Effector memory CD4-positive, alpha-beta T cell (primary cell): Measurements from ENCODE around the gene CLK2.
"Not testable (repeated sequence)": the region's sequence is repeated elsewhere in the genome, so short reads cannot be mapped to it uniquely, and the experiment has no call there.

Source experiments
- DNase-seq, 3 donors: peaks; one replicate each; pipeline ENCODE4 v3.0.0-alpha.2; 2020
- H3K27ac ChIP-seq: 2 replicates; pipeline ENCODE4 v1.7.0; 2013; ENCODE audit warnings: mild to moderate bottlenecking, low read length, moderate library complexity; ENCODE audit not compliant: insufficient read depth, poor library complexity, severe bottlenecking
- H3K27me3 ChIP-seq: replicated peaks from 2 replicates; pipeline ENCODE4 v1.7.0; 2013; ENCODE audit warnings: mild to moderate bottlenecking, low read length; ENCODE audit not compliant: insufficient read depth, control insufficient read depth, poor library complexity, severe bottlenecking
- H3K36me3 ChIP-seq: 2 replicates; pipeline ENCODE4 v1.7.0; 2013; ENCODE audit warnings: mild to moderate bottlenecking, low read length, moderate library complexity; ENCODE audit not compliant: control insufficient read depth, insufficient read depth
- H3K4me1 ChIP-seq: 2 replicates; pipeline ENCODE4 v1.7.0; 2013; ENCODE audit warnings: low read length, mild to moderate bottlenecking; ENCODE audit not compliant: control insufficient read depth, insufficient read depth, poor library complexity, severe bottlenecking
- H3K4me3 ChIP-seq: 2 replicates; pipeline ENCODE4 v1.7.0; 2013; ENCODE audit warnings: low read length, low read depth, mild to moderate bottlenecking; ENCODE audit not compliant: insufficient read depth, poor library complexity, severe bottlenecking
- H3K9me3 ChIP-seq: 2 replicates; pipeline ENCODE4 v1.7.0; 2013; ENCODE audit warnings: mild to moderate bottlenecking, low read length, moderate library complexity; ENCODE audit not compliant: control insufficient read depth

CLK2 gene

DNA sequence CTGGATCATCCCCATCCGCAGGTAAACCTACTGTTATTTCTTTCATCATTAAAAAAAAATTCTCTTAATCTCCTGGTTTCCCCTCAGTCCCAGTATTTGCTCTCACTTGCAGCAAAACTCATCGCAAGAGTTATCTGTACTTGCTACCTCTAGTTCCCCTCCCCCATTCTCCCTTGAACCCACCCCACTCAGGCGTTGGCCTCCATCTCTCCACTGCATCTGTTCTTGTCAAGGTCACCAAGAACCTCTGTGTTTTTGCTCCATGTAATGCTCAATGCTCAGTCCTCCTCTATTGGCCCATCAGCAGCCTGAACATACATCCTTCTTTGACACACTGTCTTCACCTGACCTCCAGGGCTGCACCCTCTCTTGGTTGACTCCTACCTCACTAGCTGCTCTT is 23.4 kb upstream of the CLK2 start:
- no peaks in the 10 kb centered on the region for H3K9me3 ChIP-seq
- H3K27ac ChIP-seq, result no peak overlapping the region
- peaks cover 8% of the 10 kb centered on the region for H3K27me3 ChIP-seq
- no peak overlapping the region for H3K4me3 ChIP-seq
- no peaks in the 10 kb centered on the region for H3K36me3 ChIP-seq
- no peak for DNase-seq
- H3K4me1 ChIP-seq, result peaks cover 5% of the 10 kb centered on the region

GRCh38 chr1:155295942-155296267 is 22.6 kb upstream of the CLK2 start:
- Histone ChIP-seq H3K9me3 (no peaks in the 10 kb centered on the region), H3K4me3 (no peak overlapping the region), H3K4me1 (peaks cover 5% of the 10 kb centered on the region), H3K27me3 (peaks cover 8% of the 10 kb centered on the region), H3K36me3 (no peaks in the 10 kb centered on the region), H3K27ac (no peak overlapping the region)
- DNase-seq, result no peak

GRCh38 chr1:155295183-155295941 is 22.1 kb upstream of the CLK2 start:
- no peak overlapping the region for H3K27ac ChIP-seq
- H3K4me3 ChIP-seq, result no peak overlapping the region
- no peaks in the 10 kb centered on the region for H3K36me3 ChIP-seq
- H3K27me3 ChIP-seq, result peaks cover 8% of the 10 kb centered on the region
- H3K4me1 ChIP-seq, result peaks cover 5% of the 10 kb centered on the region
- H3K9me3 ChIP-seq, result no peaks in the 10 kb centered on the region
- no peak for DNase-seq

GRCh38 chr1:155294520-155295182 is 21.3 kb upstream of the CLK2 start:
- peaks cover 5% of the 10 kb centered on the region for H3K4me1 ChIP-seq
- H3K27me3 ChIP-seq, result peaks cover 8% of the 10 kb centered on the region
- no peak overlapping the region for H3K27ac ChIP-seq
- no peaks in the 10 kb centered on the region for H3K9me3 ChIP-seq
- no peak for DNase-seq
- H3K4me3 ChIP-seq, result no peak overlapping the region
- no peaks in the 10 kb centered on the region for H3K36me3 ChIP-seq

DNA sequence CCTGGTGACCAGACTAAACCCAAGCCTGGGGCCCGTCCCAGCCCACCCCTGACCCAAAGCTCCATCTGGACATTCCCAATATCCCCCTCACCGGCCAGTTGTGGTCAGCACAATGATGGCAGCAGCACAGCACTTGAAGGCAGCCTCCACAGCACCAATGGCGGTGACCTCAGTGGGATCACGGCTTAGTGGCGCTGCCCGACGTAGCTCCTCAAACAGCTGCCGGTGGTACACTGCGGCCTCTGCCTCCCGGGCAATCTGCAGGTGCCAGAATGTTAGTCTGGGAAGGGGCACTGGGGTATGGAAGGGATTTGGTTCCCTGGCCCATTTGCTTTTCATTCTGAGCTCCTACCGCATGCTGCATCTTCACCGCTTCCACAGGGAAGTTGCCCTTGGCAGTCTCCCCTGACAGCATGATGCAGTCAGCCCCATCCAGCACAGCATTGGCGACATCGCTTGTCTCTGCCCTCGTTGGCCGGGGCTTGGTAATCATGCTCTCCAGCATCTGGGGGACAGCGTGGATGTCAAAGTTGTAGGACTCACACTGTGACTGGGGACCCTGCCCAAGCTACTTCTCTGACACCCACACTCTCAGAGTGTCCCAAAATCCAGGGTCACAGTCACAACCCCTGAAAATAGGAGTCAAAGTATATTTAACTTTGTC is 19.9 kb upstream of the CLK2 start:
- Histone ChIP-seq H3K9me3 (no peaks in the 10 kb centered on the region), H3K27me3 (peaks cover 8% of the 10 kb centered on the region)

GRCh38 chr1:155291006-155291405 is 17.7 kb upstream of the CLK2 start:
- H3K4me1 ChIP-seq, DNase-seq, H3K27ac ChIP-seq, H3K36me3 ChIP-seq, H3K4me3 ChIP-seq, H3K9me3 ChIP-seq, H3K27me3 ChIP-seq: not testable (repeated sequence)

More for the DNA sequence above, 19.9 kb upstream of the CLK2 start:
- DNase-seq, result no peak
- H3K4me1 ChIP-seq, result peaks cover 5% of the 10 kb centered on the region
- no peak overlapping the region for H3K4me3 ChIP-seq
- no peaks in the 10 kb centered on the region for H3K36me3 ChIP-seq
- no peak overlapping the region for H3K27ac ChIP-seq

DNA sequence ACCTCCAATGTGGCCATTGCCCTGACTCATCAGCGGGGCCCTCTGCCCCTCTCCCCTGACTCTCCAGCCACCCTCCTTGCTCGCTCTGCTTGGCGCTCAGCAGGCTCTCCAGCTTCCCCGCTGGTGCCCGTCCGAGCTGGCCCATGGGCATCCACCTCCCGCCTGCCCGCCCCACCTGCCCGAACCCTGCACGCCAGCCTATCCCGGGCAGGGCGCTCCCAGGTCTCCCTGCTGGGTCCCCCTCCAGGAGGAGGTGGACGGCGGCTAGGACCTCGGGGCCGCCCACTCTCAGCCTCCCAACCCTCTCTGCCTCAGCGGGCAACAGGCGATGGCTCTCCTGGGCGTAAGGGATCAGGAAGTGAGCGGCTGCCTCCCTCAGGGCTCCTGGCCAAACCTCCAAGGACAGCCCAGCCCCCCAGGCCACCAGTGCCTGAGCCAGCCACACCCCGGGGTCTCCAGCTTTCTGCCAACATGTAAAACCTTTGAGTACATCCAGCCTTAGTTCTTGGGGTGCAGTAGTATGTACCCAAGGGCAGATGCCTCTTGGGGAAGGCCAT is 14.8 kb upstream of the CLK2 start:
- no peaks in the 10 kb centered on the region for H3K4me1 ChIP-seq
- no peak overlapping the region for H3K27ac ChIP-seq
- DNase-seq, result no peak
- H3K4me3 ChIP-seq, result no peak overlapping the region
- no peaks in the 10 kb centered on the region for H3K9me3 ChIP-seq
- H3K27me3 ChIP-seq, result no peaks in the 10 kb centered on the region
- no peaks in the 10 kb centered on the region for H3K36me3 ChIP-seq

DNA sequence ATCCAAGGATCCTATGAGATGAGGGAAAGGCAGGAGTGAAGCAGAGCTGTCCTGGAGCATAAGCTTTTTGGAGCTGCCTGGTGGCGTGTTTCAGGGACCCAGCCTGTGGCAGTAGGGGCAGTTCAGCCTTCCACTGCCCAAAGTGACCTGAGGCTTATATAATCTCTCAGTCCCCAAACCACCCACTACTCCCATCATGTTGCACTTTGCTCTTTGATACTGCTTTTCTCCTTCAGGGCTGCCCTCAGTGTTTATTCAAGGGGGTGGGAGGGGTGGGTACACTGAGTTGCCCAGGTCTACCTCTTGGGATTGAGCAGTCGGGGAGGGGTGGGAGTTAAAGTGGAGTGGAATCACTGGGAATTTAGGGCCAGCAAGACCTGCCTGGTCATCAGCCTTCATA is 13.2 kb upstream of the CLK2 start:
- Histone ChIP-seq H3K9me3 (no peaks in the 10 kb centered on the region), H3K27me3 (no peaks in the 10 kb centered on the region), H3K4me1 (no peaks in the 10 kb centered on the region)

GRCh38 chr1:155285631-155286044 is 12.3 kb upstream of the CLK2 start:
- no peaks in the 10 kb centered on the region for H3K27me3 ChIP-seq
- H3K36me3 ChIP-seq, result no peaks in the 10 kb centered on the region
- no peaks in the 10 kb centered on the region for H3K4me1 ChIP-seq
- H3K4me3 ChIP-seq, result no peak overlapping the region
- H3K9me3 ChIP-seq, result no peaks in the 10 kb centered on the region
- no peak overlapping the region for H3K27ac ChIP-seq
- no peak for DNase-seq

More for the DNA sequence above, 13.2 kb upstream of the CLK2 start:
- Histone ChIP-seq H3K27ac (no peak overlapping the region), H3K36me3 (no peaks in the 10 kb centered on the region), H3K4me3 (no peak overlapping the region)
- DNase-seq, result no peak

- H3K4me3 ChIP-seq, result no peak overlapping the region
- no peaks in the 10 kb centered on the region for H3K4me1 ChIP-seq
- H3K27ac ChIP-seq, result no peak overlapping the region
- no peaks in the 10 kb centered on the region for H3K36me3 ChIP-seq
- H3K27me3 ChIP-seq, result no peaks in the 10 kb centered on the region
- DNase-seq, result no peak
- H3K9me3 ChIP-seq, result no peaks in the 10 kb centered on the region
These were observed 11.8 kb upstream of the CLK2 start for GRCh38 chr1:155285063-155285462.
